GM19025 (cell line): ENCODE data around the gene DOCK10.

Experiments used
- ATAC-seq: cut with Tn5 transposase; IDR thresholded peaks from one replicate; pipeline ENCODE4 v1.9.1; 2021; ENCODE audit warnings: mild to moderate bottlenecking, low read depth, moderate library complexity; ENCODE audit not compliant: unreplicated experiment

Gene DOCK10

DNA sequence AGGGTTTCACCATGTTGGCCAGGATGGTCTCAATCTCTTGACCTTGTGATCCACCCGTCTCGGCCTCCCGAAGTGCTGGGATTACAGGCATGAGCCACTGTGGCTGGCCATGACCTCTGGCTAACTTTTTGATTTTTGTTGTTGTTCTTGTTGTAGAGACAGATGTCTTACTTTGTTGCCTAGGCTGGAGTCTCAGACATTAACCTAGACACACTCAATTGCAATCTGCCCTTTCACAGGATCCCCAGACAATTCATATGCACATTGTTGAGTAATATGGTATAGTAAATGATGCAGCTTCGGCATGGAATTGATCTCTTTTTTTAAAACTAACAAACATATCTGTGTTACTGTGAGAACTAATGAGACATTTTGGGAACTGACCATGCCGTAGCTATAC is 195.6 kb downstream of the DOCK10 start:
- no peak for ATAC-seq

DNA sequence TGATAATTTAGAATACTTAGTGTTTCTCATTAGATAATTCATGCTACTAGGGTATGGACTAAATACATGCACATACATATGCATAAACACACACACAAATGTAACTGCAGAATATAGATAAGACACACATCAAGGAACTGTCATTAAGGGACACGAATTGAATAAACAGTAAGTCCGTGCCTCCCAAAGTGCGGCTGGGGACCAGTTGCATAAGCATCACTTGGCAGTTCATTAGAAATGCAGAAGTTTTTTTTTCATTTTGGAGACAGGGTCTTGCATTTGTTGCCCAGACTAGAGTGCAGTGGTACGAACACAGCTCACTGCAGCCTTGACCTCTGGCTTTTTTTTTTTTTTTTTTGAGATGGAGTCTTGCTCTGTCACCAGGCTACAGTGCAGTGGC is 196.1 kb downstream of the DOCK10 start:
- ATAC-seq, result no peak

DNA sequence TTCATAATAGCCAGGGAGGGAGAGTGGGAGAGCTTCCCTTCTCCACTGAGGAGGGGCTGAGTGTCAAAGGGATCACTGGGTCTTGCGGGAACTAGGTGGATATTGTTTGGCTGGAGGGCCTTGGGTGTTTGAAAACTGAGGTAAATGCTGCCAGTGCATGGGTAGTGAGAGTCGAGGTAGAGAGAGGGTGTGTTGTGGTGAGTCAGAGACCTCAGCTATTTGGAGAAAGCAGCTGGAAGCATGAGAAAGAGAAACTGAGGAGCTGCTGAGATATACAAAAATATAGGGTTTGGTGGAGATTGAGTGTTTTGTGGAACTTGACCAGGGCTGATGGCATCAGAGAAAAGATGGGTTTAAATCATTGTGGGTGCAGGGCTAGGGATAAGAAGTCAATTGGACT is 199.1 kb downstream of the DOCK10 start:
- no peak for ATAC-seq

DNA sequence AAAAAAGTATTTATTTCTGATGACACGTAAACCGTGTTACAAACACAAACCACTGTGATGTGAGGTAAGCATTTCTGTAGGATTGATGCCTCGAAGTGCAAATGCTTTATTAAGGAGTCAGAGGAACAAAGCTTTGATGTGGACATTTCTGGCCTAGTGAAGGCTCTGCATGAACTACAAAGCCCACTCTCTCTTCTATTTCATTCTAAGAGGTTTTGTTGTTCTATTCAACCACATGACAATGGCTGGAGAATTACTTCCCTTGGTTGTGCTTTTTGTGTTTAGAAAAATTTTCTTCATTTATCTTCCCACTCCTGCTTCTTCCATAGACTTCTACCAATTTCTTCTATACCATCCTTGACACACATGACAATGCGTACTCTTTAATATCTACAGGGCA is 200.4 kb downstream of the DOCK10 start:
- ATAC-seq, result no peak

DNA sequence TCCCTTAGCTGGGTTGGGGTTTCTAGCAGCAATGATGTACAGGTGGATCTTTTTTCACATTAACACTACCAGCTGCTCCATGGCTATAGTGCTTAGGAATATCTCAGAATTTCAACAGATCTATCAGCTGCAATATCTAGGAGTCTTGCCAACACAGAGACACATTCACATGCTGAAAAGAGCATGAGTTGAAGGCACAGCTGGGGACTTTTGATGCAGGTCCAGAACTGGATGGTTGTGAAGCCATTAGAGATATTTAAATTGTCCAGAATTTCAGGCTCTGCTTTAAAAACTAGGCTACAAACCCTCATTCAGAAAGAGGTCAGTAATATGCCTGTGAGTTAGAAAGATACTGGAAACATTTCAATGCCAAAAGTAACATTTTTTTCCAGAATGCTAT is 203.9 kb downstream of the DOCK10 start:
- ATAC-seq, result no peak

DNA sequence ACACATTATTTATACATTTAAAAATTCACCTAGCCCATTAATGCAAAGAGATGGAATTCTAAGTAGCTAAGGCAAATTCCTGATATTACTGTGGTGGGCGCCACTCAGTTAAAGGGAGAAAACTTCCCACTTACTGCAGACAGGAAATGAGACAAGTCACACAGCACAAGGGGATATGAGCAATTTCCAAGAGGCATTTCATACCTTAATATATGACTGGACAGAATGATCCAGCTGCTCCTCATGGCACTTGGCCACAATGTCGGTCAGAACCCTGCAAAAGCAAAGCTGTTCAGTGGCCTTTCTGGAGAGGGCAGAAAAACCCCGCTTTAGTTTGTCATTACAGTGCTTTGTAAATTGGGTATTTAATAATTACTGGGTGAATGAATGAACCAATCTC is 204.7 kb downstream of the DOCK10 start:
- ATAC-seq, result no peak

DNA sequence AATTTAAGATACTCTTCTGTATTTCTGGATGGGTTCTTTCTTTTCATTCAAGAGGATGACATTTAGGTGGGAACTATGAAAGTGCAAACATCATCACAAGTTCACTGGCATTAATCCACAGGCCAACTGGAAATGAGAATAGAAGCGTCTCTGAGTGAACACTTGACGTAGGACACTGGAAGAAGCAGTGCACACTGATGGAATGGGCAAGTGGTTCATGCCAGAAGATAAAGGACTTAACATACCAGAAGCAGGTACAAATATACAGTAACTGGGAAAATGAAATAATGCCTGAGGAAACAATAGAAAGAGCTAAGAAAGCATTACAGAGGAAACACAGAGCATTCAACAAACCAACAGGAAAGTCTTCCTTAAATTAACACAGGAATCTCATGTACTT is 205.2 kb downstream of the DOCK10 start:
- no peak for ATAC-seq

DNA sequence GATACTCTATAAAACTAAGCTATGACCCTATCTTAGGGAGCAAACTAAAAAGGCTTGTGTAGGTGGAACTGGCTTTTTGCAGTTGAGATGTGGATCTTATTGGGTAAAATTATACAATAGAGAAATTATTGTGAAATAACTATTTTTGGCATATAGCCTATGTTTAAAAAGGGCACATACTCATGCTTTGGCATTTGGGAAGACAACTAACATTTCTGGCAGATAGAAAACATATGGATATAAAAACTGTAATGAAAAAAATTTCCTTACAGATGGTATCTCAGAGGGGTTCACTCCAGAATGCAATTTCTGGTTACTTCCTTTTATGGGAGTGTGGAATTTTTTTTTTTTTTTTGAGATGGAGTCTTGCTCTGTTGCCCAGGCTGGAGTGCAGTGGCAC is 206.0 kb downstream of the DOCK10 start:
- no peak for ATAC-seq

DNA sequence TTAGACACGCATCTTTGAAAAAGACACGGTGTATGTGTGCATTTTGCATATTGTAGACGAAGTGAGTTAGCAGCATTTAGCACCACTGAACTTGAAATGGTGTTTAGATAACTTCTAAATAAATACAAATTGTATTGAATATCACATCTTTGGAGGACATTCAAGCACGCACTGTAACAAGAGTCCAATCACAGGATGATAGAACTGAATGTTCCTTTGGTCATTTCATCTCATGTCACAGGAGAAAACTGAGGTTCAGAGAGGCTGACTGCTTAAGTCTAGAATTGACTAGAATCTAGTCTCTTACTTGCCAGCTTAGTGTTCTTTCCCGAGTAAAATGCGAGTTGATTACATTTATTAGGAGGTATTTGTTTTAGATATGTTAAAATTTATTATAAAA is 206.9 kb downstream of the DOCK10 start:
- no peak for ATAC-seq

DNA sequence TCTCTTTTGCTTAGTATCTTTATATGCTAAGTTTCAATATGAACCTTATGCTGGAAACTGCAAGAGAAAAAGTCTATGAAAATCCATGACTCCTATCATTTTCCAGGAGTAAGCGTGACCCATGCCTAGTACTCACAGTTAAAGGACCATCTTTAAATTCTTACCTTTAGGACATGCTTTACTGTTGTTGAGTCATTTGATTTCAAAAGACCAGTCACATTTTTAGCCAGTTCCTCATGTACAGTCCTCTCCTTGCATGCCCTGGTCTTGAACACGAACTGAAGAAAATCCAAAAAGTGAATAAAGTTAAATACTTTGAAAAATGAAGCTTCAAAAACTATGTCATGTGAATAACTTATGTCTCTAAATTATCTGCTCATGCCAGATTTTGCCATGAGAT is 208.3 kb downstream of the DOCK10 start:
- ATAC-seq, result no peak

DNA sequence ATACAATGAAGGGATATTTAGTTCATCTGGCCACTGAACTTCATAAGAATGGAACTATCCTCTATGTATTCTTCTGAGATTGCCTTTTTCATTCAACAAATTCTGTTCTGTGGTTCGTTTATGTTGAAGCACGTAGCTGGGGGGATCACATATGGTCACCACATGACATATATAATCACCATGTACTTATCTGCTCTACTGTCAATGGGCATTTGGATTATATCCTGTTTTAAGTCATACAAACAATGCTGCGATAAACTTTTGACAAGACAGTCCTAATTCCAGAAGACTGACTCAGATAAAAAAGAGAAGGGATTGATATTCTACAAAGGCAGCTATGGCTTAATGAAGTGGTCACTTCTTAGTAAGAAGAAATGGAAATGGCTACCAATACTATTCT is 210.1 kb downstream of the DOCK10 start:
- no peak for ATAC-seq

DNA sequence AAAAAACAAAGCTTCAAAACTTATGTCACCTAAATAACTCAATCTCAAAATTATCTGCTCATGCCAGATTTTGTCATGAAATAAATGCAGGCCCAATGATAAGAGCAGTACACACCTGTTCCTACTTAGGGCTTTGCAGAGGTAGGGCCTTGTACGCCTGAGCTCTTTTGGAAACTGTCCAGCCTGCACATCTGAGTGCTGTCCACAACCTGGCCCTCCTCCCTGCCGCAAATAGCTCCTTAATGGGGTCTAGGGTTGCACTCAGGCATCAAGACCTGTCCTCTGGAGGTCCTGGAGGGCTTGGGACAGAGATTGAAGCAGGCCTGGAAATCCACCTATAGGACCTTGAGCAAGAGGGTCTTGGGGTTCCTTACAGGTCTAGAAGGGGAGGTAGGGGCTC is 210.7 kb downstream of the DOCK10 start:
- no peak for ATAC-seq

DNA sequence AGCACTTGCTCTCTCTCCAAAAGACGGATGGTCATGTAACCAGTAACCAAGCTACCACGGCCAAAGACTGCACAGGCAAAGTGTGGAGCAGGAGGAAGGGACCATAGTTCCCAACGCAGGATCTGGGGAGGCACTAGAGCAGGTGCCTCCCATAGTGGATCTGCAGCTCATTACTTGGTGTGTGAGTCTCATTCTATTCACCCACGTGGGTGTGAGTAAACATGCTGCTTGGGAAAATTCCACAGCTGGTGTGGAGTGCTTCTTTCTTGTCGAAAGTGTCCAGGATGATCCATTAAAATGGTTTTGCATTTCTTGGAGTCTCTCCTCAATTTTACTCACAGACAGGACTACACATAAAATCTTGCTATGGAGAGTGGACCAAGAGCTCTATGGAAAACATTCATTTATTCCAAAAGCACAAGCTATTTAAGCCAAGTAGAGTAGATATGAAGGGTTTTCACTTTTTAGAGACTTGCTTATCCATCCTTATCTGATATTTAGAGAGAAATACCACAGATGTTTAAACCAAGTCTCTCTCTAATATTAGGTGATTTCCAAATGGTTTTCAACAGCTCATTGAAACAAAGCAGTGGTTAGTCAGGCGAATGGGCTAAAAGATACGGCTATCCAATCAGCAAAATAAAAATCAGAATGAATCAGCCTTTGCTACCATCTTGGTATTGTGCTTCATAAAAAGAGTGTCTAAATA is 221.8 kb downstream of the DOCK10 start:
- no peak for ATAC-seq

DNA sequence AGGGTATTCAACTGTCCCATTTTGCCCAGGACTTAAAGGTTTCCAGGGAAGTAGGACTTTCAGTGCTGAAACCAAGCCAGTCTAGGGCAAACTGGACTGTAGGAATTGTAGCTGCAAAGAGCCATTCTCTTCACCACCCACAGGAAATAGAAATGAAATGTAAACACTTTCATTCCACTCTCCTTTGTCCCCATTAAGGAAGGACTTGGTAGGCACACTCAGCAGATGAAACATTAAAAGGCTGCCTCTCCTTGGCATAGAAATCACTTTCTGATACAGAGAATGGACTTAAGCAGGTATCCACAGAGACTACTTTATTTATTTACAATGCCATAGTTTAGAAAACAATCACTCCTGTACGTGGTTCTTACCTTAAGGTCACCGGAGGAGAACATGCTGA is 223.2 kb downstream of the DOCK10 start:
- ATAC-seq, result no peak

DNA sequence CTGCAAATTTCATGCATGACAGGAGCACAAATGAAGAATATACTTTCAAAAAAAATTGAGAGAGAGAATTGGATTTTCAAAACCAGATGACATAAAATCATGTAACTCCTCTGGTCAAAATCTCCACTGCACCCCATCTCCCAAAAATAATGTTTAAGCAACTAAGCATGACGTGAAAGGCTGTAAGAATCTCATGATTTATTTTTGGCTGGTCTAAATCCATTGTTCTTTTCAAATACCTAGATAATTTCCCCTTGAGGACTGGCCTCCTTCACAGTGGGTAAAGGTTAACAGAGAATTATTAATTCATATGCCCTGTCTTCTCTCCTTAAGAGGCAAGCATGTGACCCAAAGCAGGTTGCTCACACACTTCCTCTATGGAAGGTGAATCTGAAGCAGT is 224.6 kb downstream of the DOCK10 start:
- ATAC-seq, result no peak

DNA sequence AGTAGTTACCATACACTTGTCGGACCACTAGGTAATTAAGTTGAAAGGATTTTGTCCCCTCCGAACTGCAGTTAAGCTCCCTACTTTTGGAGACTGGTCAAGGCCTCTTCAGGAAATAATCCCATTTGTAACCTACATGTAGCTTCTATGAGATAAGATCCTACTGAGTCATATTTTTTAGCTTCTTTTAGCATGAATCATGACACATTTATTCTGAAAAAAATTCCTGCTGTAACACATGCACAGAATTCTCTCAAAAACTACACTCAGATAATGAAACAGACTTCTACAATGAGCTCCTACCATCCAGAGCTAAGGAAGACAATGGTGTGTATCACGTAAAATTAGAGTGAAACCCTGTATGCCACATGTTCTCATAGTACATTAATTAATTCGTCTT is 225.5 kb downstream of the DOCK10 start:
- no peak for ATAC-seq

DNA sequence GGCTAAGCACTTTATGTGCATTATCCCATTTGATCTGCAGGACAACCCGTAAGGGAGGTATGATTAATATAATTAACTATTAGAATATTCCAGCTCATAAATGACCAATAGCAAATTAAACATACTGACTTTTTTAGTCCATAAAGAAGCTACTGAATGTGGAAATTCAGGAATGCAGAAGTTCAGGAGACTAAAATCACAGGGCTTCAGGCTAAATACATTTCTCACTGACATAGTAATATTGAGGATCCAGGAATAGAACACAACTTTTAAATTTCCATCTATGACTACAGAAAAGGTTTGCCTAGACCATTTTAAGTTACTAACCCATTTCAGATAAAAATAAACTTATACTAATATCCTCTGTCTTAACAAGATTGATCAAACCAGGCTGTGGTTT is 228.7 kb downstream of the DOCK10 start:
- ATAC-seq, result no peak

DNA sequence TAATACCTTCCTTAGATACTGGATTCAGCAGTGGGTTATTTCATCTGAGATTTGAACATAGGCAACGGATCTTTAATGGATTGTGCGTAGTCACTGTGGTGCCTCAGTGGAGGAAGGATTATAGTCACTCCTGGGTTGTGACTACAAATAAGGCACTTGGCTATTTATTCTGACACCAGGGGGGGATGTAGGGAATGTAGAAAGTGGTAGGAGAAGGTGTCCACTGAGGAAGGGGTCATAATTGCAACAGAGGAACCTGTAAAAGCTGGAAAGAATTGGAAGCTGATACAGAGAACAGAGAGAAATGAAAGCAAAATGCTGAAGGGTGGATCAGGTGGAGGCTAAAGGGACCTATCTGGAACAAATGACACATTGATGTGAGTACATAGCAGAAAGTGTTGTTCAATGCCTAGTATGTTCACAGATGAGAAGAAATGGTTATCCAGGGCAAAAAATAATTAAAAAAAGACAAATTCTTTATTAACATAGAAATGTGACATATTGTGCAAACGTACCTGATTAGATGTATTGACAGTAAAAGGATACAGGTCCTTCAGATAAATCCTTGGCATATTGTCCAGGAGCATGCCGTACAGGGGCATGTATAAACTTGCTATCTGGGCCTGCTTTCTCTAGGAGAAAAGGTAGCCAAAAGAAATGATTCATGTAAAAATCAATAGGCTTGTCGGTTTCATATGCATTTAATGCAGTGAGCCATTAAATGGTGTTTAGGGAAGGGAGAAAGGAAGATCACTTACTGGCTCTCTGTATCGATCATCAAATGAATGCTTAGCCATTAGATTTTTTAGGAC is 234.9 kb downstream of the DOCK10 start:
- ATAC-seq, result no peak

DNA sequence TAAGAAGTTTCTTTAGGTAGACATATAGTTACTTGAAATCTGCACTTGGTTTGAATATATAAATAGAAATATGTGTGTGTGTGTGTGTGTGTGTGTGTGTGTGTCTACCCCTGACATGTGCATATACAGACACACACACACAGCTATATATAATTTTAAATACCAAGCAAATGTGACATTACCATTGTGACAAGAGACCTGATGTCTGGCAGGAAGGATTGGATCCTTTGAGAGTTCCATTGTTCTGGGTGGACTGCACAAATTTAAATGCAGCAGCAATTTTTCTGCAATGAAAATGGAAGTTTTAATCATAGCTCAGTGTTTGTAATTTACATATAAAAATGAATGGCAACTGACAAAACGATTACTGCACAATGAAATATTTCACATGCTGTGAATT is 238.3 kb downstream of the DOCK10 start:
- ATAC-seq, result no peak

DNA sequence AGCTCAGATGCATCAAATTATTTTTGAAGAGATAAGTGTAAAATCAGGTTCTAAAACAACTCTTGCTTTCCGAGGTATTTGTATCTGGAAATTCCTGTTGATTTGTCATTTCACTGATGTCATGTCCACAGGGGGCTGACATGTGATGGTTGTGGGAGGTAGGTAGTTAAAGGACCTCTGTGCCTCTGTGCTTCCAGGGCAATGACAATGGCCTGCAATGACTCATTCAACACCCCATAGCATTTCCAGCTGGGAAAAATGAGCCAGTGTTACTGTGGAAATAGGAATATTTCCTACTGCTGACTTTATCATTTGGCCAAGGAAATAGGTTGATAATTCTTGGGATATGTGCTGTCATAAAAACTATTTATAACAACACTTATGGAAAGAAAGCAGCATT is 239.9 kb downstream of the DOCK10 start:
- ATAC-seq, result no peak

DNA sequence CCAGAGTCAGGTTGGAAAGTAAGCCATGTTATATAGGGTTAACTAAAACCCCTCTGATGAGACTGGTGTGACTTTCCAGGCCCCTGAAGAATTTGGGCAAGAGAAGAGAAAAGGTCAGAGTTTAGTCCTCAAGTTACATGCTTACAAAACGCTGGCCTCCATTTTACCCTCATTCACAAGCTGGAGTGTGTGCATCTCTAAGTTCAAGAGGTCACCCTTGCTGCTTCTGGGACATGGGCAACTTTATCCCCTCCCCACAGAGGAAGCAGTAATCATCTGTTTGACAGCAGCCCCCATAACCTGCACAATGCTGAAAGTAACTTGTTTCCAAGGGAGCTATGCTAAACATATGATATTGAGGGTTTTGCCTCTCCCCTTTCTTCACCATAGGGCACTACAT is 240.9 kb downstream of the DOCK10 start:
- ATAC-seq, result no peak

DNA sequence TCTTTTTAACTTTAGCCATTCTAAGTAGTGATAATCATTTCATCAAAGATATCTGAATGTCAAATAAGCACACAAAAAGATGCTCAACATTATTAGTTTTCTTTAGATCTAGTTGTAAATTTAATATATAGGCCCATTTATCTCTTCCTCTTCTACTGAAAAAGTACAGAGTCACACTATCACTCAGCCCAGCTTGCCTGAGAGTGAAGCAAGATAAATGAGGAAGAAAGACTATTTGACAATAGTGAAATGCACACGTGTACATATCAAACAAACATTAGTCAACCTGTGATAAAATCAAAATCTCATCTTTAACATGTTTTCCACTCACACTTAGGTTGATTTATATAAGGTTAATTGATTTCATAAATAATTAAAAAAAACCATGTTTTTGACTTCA is 242.6 kb downstream of the DOCK10 start:
- ATAC-seq, result no peak
